Muscle of back (tissue), 11 donors: ENCODE data around the gene C6orf141. TPM values are rescaled to one million over a fixed set of nuclear protein-coding genes. Genes with fewer than 3 reads are reported as not detected.
"Not testable (repeated sequence)": the region's sequence is repeated elsewhere in the genome, so short reads cannot be mapped to it uniquely, and the experiment has no call there.

Source experiments
- DNase-seq, 3 donors: peaks; one replicate each; pipeline versions ENCODE4 v3.0.0 to v3.0.0-alpha.2; 2013
- polyA plus RNA-seq, 10 donors: library from polyadenylated mRNA; unstranded; fragments of 120-200 nt; gene quantifications; one replicate each; pipeline ENCODE4 v1.2.1, GENCODE V29; 2013; ENCODE audit not compliant: insufficient read length in 10 of 10

The C6orf141 gene
- polyA plus RNA-seq, 10 donors = 1.3 to 6.1 (median 2.5) TPM

DNA sequence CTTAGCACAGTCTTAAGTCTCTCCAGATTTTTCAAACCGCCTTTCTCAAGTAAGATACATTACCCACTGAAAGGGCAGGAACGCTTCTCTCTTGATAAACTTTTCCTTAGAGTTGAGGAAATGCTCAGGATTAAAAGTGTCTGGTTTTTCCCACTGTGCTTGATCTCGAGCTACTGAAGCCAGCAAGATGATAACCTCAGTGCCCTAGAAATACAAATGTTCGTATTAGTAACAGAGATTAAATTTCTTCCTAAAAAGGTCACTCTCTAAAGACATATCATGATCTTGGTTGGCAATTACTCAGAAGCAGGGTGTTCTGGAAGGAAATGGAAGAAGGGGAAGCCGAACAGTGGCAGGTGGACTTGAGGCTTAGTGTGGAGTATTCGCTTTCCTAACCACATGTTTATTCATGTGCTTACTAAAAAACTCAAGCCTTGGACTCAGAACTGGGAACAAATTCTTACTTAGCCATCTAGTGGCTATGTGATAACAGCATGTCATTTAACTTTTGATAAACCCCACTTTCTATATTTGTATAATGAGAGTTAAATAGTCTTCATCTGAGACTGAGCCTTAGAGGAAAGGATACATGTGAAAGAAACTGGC, 20.1 kb downstream of the C6orf141 start:
- no peak for DNase-seq

DNA sequence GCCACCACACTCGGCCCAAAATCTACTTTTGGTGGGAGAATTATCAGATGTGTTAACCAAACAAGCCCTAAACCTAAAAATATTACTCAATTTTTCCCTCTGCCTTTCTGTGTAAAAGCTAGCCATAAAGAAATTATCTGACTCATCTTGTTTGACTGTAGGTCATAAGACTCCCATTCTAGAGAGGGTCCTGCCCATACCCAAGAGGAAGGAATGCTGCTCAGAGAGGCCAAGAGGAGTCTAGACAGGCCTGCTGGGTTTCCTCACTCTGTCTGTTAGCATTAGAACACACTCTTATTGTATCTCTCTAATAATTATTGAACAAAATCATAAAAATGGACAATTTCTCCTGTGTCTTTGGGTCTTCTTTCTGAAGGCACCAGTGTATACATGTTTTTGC, 26.1 kb downstream of the C6orf141 start:
- DNase-seq = no peak

DNA sequence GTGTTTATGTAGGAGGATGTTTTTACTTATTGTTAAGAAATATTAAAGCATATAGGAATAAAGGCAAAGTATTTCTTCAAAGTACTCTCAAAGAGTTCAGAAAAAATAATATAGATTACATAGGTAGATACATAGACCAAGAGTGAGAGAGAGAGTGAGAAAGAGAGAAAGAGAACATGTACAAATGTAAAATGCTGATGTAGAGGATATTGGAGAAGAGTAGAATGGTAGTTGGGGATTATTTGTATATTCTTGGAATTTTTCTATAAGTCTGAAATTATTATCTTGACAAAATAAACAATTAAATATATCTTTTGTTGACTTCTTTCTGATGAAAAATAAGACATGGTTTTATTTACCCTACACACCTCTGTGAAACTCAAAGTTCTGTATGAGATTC, 29.2 kb downstream of the C6orf141 start:
- no peak for DNase-seq

DNA sequence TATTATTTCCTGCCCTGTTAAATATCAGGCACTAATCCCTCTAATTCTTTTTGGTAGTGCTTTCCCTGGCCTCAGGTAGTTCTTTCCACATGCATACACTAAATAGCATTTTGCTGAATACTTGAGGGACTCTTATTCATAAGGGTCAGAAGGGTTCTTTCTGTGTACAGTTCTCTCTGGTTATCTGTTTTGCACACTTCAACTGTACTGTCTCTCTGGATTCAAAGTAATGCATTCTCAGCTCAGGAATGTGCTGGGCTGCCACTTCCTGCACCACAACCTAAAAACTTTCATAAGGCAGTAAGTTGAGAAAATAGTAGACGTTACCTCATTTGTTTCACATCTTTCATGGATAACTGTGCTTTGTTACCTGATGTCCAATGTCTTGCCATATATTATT, 32.1 kb downstream of the C6orf141 start:
- no peak for DNase-seq

DNA sequence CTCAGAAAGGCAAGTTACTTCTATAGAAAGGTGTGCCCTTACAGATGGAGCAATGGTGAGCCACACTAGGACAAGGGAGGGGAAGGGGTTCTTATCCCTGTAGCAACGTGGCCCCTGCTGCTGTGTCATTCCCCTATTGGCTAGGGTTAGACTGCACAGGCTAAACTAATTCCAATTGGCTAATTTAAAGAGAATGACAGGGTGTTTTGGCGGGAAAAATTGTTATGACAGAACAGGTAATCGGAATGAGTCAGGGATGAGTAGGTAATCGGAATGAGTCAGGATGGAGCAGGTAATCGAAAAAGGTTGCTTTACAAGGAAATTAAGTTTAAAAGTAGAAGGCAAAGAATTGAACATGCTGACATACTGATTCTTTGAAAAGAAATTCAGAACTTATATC, 36.8 kb downstream of the C6orf141 start:
- not testable (repeated sequence) for DNase-seq

Other genes with a start within 250 kb of the C6orf141 start
- 10 to 100 TPM; 17.8 to 32.4 (median 21.6) TPM for gene MMUT, start 87.4 kb upstream of the C6orf141 start, polyA plus RNA-seq
- gene CENPQ, start 87.3 kb upstream of the C6orf141 start, polyA plus RNA-seq = 10 to 100 TPM in 3 of 10 donors, 1 to 10 TPM in 7; 7.6 to 13.6 (median 8.4) TPM
- not detected for gene GLYATL3, start 50.7 kb upstream of the C6orf141 start, polyA plus RNA-seq
- gene RHAG, start 86.2 kb downstream of the C6orf141 start, polyA plus RNA-seq = 1 to 10 TPM in 7 of 10 donors, under 1 TPM in 3; 0.42 to 2.7 (median 1.2) TPM
- not detected for gene CRISP2, start 162.9 kb downstream of the C6orf141 start, polyA plus RNA-seq
- gene CRISP3, start 193.7 kb downstream of the C6orf141 start, polyA plus RNA-seq = under 1 TPM in 8 of 10 donors, not detected in 2; 0.08 to 0.46 (median 0.29) TPM
- gene PGK2, start 236.6 kb downstream of the C6orf141 start, polyA plus RNA-seq = not detected